GM12878 (cell line): ENCODE data around the gene SIRT3. TPM values are rescaled to one million over a fixed set of nuclear protein-coding genes. Genes with fewer than 3 reads are reported as not detected.
A peak's percentile ranks its signal among the peaks of the same experiment; 100 is the strongest.

Source experiments
- ATAC-seq: fragments of 200-7000 bp; cut with Tn5 transposase; 3 replicates; pipeline ENCODE4 v1.9.1; 2020; ENCODE audit warnings: mild to moderate bottlenecking, moderate library complexity
- BruUV-seq: library from RNA; stranded (reverse); fragments of 400-500 nt; replicated peaks from 2 replicates; lab custom pipeline; 2021; lab: Mats Ljungman, UMichigan
- CTCF ChIA-PET: fragments of 300-600 bp; sonication (Branson Sonifier 250); formaldehyde crosslinking; extraction: SDS; loops from one replicate; lab custom pipeline; 2021; ENCODE audit warnings: inconsistent platforms; lab: Yijun Ruan, JAX
- POLR2A ChIA-PET: fragments of 350-600 bp; formaldehyde crosslinking; extraction: SDS; loops from one replicate; lab custom pipeline; 2021; ENCODE audit warnings: inconsistent platforms; lab: Charles Lee
- RAD21 ChIA-PET: fragments of 300-600 bp; sonication (Branson Sonifier 250); formaldehyde crosslinking; loops from one replicate; lab custom pipeline; 2023; ENCODE audit warnings: antibody characterized with exemption; ENCODE audit not compliant: unreplicated experiment; lab: Charles Lee
- SMC1A ChIA-PET: fragments of 300-600 bp; sonication (Branson Sonifier 250); formaldehyde crosslinking; loops from one replicate; lab custom pipeline; 2023; ENCODE audit not compliant: unreplicated experiment, uncharacterized antibody; lab: Charles Lee
- DNase-seq: peaks from one replicate; pipeline ENCODE4 v3.0.0-alpha.2; 2011; ENCODE audit warnings: low read depth, low spot score
- FAIRE-seq: peaks from 3 replicates; lab custom pipeline; 2011; peaks lifted over from hg19 to GRCh38; lab: Jason Lieb, UNC
- H2AFZ ChIP-seq: 2 replicates; pipeline ENCODE4 v1.6.0; 2011; ENCODE audit warnings: low read depth, low read length, control low read depth; ENCODE audit not compliant: control insufficient read depth
- H3K27ac ChIP-seq: 2 replicates; pipeline ENCODE4 v1.5.1; 2011; ENCODE audit warnings: control low read depth; ENCODE audit not compliant: control insufficient read depth, insufficient read depth
- H3K27me3 ChIP-seq, 2 experiments: replicated peaks in 1 of 2; 2 replicates each; pipeline versions ENCODE4 v1.6.0 to v1.6.1; 2011; ENCODE audit warnings: low read length in 1 of 2; ENCODE audit not compliant: control insufficient read depth in 2 of 2, insufficient read depth in 2 of 2
- H3K36me3 ChIP-seq, 2 experiments: 2 replicates each; pipeline ENCODE4 v1.5.1; 2011; ENCODE audit warnings: low read length in 1 of 2; ENCODE audit not compliant: control insufficient read depth in 2 of 2, insufficient read depth in 2 of 2
- H3K4me1 ChIP-seq: 2 replicates; pipeline ENCODE4 v1.6.1; 2011; ENCODE audit warnings: mild to moderate bottlenecking, low read length, moderate library complexity, mixed read lengths; ENCODE audit not compliant: control insufficient read depth, insufficient read depth
- H3K4me2 ChIP-seq: 2 replicates; pipeline ENCODE4 v1.6.0; 2011; ENCODE audit warnings: control low read depth; ENCODE audit not compliant: control insufficient read depth, insufficient read depth
- H3K4me3 ChIP-seq: fragments of 200-600 bp; sonication (generic); 2 replicates; pipeline ENCODE4 v1.5.1; 2016
- H3K79me2 ChIP-seq: 2 replicates; pipeline ENCODE4 v1.6.0; 2011; ENCODE audit warnings: low read length; ENCODE audit not compliant: control insufficient read depth, insufficient read depth
- H3K9ac ChIP-seq: 2 replicates; pipeline ENCODE4 v1.8.0; 2011; ENCODE audit warnings: low read length, control low read depth, mixed read lengths; ENCODE audit not compliant: control insufficient read depth, insufficient read depth
- H3K9me3 ChIP-seq: replicated peaks from 3 replicates; pipeline ENCODE4 v1.5.1; 2011; ENCODE audit warnings: mild to moderate bottlenecking, low read length; ENCODE audit not compliant: control insufficient read depth, insufficient read depth
- H4K20me1 ChIP-seq: 2 replicates; pipeline ENCODE4 v1.6.0; 2011; ENCODE audit not compliant: control insufficient read depth, insufficient read depth
- CBX5 ChIP-seq: sonication (generic); IDR thresholded peaks from 2 replicates; pipeline ENCODE4 v1.6.1; 2016; ENCODE audit warnings: low read depth, moderate library complexity, mild to moderate bottlenecking, inconsistent platforms
- FOXM1 ChIP-seq: IDR thresholded peaks from 2 replicates; pipeline ENCODE4 v1.6.1; 2012; ENCODE audit warnings: low read depth, mild to moderate bottlenecking, inconsistent platforms, low read length, moderate library complexity
- HCFC1 ChIP-seq: fragments of 150-350 bp; IDR thresholded peaks from 2 replicates; pipeline ENCODE4 v1.6.1; 2014; ENCODE audit warnings: low read length
- MTA2 ChIP-seq: fragments of 450-650 bp; IDR thresholded peaks from 2 replicates; pipeline ENCODE4 v1.6.1; 2016; ENCODE audit warnings: low read depth, mild to moderate bottlenecking, moderate library complexity
- MYB ChIP-seq: fragments of 150-350 bp; IDR thresholded peaks from 2 replicates; pipeline ENCODE4 v1.6.1; 2014; ENCODE audit warnings: mild to moderate bottlenecking, low read depth, low read length, borderline replicate concordance
- NBN ChIP-seq: fragments of 450-650 bp; IDR thresholded peaks from 2 replicates; pipeline ENCODE4 v1.6.1; 2016
- POLR2AphosphoS5 ChIP-seq: IDR thresholded peaks from 2 replicates; pipeline ENCODE4 v1.6.1; 2011; ENCODE audit warnings: mild to moderate bottlenecking, low read length, inconsistent platforms
- SMAD1 ChIP-seq: fragments of 450-650 bp; IDR thresholded peaks from 2 replicates; pipeline ENCODE4 v1.6.1; 2018; ENCODE audit warnings: mild to moderate bottlenecking, low read depth; ENCODE audit not compliant: partially characterized antibody
- ZBTB4 ChIP-seq: fragments of 450-650 bp; formaldehyde crosslinking; IDR thresholded peaks from 2 replicates; pipeline ENCODE4 v1.4.0; 2022; ENCODE audit warnings: mild to moderate bottlenecking, moderate library complexity
- ZNF622 ChIP-seq: fragments of 450-650 bp; IDR thresholded peaks from 2 replicates; pipeline ENCODE4 v1.6.1; 2017; ENCODE audit warnings: mild to moderate bottlenecking, inconsistent platforms
- WGBS: methylation state at CpG from one replicate; pipeline ENCODE4 v1.1.6; 2016; ENCODE audit warnings: low lambda C conversion rate; ENCODE audit not compliant: insufficient replicate concordance, insufficient coverage; ENCODE audit errors: missing lambda C conversion rate; 5-methylcytosine and 5-hydroxymethylcytosine counted together
- in situ Hi-C: fragments of 300-500 bp; cut with MboI; formaldehyde crosslinking; loops from 9 replicates; pipeline ENCODE4 v1.14.3; 2018; ENCODE audit warnings: mixed read lengths
- intact Hi-C: fragments of 100-400 bp; cut with micrococcal nuclease; formaldehyde crosslinking; loops from one replicate; pipeline ENCODE4 v1.14.2; 2022; ENCODE audit not compliant: unreplicated experiment
- polyA plus RNA-seq, 11 experiments: library from polyadenylated mRNA; depleted of rRNA in 4 of 11; unstranded in 6 of 11; stranded (reverse) in 5 of 11; fragments of >200 nt; fragmentation: Nextera tagmentation in 4 of 11; fragmentation: Illumina TruSeq in 1 of 11; extraction: Ambion mirVana in 4 of 11; extraction: Trizol in 1 of 11; gene quantifications; 1 replicate in 1 of 11; 2 replicates in 10 of 11; pipeline versions ENCODE4 v1.2.1 to v1.2.3, GENCODE V29; 2011 to 2016; ENCODE audit warnings: inconsistent platforms in 2 of 11, missing spikeins in 2 of 11, low read depth in 1 of 11
- total RNA-seq, 4 experiments: library from RNA; depleted of rRNA in 3 of 4; stranded (reverse); fragments of >200 nt in 3 of 4; fragmentation: Illumina TruSeq in 1 of 4; extraction: Trizol in 1 of 4; gene quantifications; 2 replicates each; pipeline versions ENCODE4 v1.2.1 to v1.2.3, GENCODE V29; 2013 to 2021
- TF ChIP-seq, protein P1 (sequence below): IDR thresholded peaks from 2 replicates; pipeline ENCODE4 v1.6.1; 2012; ENCODE audit warnings: low read length, inconsistent platforms

The SIRT3 gene
- total and polyA plus RNA-seq, 10 of the 15 experiments (the other 5 are each of a cell fraction or from before 2014, with no cell fraction given): 0.90 to 23.2 (median 12.6) TPM

GRCh38 chr11:198236-198806 is 37.8 kb downstream of the SIRT3 start:
- CTCF ChIA-PET: no interaction called here
- FAIRE-seq (no peak), DNase-seq (no peak), ATAC-seq (peak; percentile 16; the same call in 2 of the 3 replicates)
- H2AFZ ChIP-seq: no peak overlapping the region
- 85% methylated on average over 21 of the region's 21 CpGs for WGBS
- RAD21 ChIA-PET: interaction anchor here (1.3 kb wide), 1 partner anchor 8 kb away, joined by 3 read pairs; the partner anchor contains the start of gene BET1L
- H3K4me1 ChIP-seq: no peaks in the 10 kb centered on the region
- no peaks in the 10 kb centered on the region for H4K20me1 ChIP-seq
- H3K9me3 ChIP-seq: no peaks in the 10 kb centered on the region
- H3K4me2 ChIP-seq: no peak overlapping the region
- intact Hi-C loops: no loop called here
- in situ Hi-C loops: no loop called here
- H3K27ac ChIP-seq: no peak overlapping the region
- SMC1A ChIA-PET: no interaction called here
- H3K79me2 ChIP-seq: no peaks in the 10 kb centered on the region
- POLR2A ChIA-PET: no interaction called here
- no TSS peak for BruUV-seq
- H3K27me3 ChIP-seq: no peaks in the 10 kb centered on the region
- H3K9ac ChIP-seq: no peak overlapping the region
- H3K4me3 ChIP-seq: no peak overlapping the region
- no peaks in the 10 kb centered on the region for H3K36me3 ChIP-seq
- TF ChIP-seq POLR2AphosphoS5 (no peak), CBX5 (no peak), MTA2 (no peak), FOXM1 (no peak)

DNA sequence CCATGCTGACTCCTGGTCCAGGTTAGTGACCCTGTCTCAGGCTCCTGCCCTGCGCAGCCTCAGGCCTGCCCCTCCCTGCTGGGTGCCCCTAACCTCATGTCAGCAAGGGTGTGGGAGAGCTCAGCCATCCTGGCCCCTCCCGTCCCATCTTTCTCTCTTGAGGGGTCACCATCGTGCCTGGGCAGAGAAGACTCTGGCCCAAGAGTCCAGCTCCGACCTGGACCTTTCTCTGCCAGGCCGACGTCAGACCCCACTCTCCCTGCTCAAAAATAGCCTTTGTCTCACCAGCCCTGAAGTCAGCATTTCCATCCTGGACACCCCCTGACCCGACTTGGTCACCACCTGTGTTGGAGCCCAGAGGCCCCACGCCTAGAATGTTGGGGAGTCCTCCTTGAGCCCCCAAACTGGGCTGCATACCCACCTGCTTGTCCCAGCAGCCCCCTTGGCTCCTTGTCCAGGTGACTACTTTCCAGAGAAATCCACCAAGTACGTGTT is 38.4 kb downstream of the SIRT3 start:
- no peak overlapping the region for H3K4me3 ChIP-seq
- TF ChIP-seq MYB (no peak), ZNF622 (no peak), HCFC1 (no peak), ZBTB4 (no peak), SMAD1 (no peak), NBN (no peak)
- TF ChIP-seq, protein P1, sequence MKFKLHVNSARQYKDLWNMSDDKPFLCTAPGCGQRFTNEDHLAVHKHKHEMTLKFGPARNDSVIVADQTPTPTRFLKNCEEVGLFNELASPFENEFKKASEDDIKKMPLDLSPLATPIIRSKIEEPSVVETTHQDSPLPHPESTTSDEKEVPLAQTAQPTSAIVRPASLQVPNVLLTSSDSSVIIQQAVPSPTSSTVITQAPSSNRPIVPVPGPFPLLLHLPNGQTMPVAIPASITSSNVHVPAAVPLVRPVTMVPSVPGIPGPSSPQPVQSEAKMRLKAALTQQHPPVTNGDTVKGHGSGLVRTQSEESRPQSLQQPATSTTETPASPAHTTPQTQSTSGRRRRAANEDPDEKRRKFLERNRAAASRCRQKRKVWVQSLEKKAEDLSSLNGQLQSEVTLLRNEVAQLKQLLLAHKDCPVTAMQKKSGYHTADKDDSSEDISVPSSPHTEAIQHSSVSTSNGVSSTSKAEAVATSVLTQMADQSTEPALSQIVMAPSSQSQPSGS: no peak

More for the DNA sequence above, 38.4 kb downstream of the SIRT3 start:
- Histone ChIP-seq H3K9ac (no peak overlapping the region), H3K9me3 (no peaks in the 10 kb centered on the region), H3K79me2 (no peaks in the 10 kb centered on the region), H2AFZ (no peak overlapping the region), H3K27me3 (no peaks in the 10 kb centered on the region), H3K27ac (no peak overlapping the region), H4K20me1 (no peaks in the 10 kb centered on the region), H3K4me2 (no peak overlapping the region), H3K36me3 (no peaks in the 10 kb centered on the region), H3K4me1 (no peaks in the 10 kb centered on the region)
- ATAC-seq (no peak), DNase-seq (no peak), FAIRE-seq (no peak)
- ChIA-PET CTCF (interaction anchor here (0.5 kb wide), 1 partner anchor 166 kb away, joined by 4 read pairs; no protein-coding TSS in a partner anchor), RAD21 (interaction anchor here (1.3 kb wide), 1 partner anchor 9 kb away, joined by 3 read pairs; the partner anchor contains the start of gene BET1L), SMC1A (no interaction called here), POLR2A (no interaction called here)
- in situ Hi-C loops (no loop called here), intact Hi-C loops (no loop called here)
- BruUV-seq: no TSS peak
- whole genome bisulfite sequencing: 61% methylated on average over 9 of the region's 9 CpGs
